ENCODE data around the gene TLE1.

Gene TLE1

DNA sequence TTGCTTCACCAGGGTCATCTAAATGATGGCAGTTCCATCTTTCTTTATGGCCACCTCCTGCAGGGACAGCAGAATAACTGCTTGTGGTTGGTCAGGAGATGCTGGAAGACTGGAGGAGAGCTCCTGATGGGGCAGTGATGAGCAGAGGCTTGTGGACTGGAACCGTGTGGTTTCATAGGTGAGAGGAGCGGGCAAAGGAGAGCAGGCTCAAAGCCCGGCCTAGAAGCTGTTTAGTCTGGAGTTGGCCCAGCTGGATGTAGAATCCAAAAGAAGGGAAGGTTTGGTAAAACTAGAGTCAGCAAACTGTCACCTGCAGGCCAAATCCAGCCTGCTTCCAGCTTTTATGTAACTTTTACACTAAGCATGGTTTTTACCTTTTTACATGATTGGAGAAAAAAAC is 32.9 kb upstream of the TLE1 start:
- Histone ChIP-seq H3K4me3 (ENCODE audit: severe bottlenecking) (no peak overlapping the region), H3K4me1 (ENCODE audit: insufficient read depth, poor library complexity, severe bottlenecking) (no peaks in the 10 kb centered on the region), H3K36me3 (ENCODE audit: low read depth) (no peaks in the 10 kb centered on the region), H3K9me3 (ENCODE audit: severe bottlenecking) (no peaks in the 10 kb centered on the region), H3K27ac (ENCODE audit: poor library complexity, severe bottlenecking) (no peak overlapping the region), H3K27me3 (ENCODE audit: insufficient read depth, poor library complexity, severe bottlenecking) (no peaks in the 10 kb centered on the region)
- DNase-seq (ENCODE audit: low spot score) (no peak), ATAC-seq (ENCODE audit: low read depth) (no peak)
- TF ChIP-seq, protein P1, sequence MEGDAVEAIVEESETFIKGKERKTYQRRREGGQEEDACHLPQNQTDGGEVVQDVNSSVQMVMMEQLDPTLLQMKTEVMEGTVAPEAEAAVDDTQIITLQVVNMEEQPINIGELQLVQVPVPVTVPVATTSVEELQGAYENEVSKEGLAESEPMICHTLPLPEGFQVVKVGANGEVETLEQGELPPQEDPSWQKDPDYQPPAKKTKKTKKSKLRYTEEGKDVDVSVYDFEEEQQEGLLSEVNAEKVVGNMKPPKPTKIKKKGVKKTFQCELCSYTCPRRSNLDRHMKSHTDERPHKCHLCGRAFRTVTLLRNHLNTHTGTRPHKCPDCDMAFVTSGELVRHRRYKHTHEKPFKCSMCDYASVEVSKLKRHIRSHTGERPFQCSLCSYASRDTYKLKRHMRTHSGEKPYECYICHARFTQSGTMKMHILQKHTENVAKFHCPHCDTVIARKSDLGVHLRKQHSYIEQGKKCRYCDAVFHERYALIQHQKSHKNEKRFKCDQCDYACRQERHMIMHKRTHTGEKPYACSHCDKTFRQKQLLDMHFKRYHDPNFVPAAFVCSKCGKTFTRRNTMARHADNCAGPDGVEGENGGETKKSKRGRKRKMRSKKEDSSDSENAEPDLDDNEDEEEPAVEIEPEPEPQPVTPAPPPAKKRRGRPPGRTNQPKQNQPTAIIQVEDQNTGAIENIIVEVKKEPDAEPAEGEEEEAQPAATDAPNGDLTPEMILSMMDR (IDR thresholded peaks at IDR 0.05; ENCODE audit: poor library complexity, severe bottlenecking) = no peak

GRCh38 chr9:81720450-81721086 is 31.2 kb upstream of the TLE1 start:
- Histone ChIP-seq H3K27me3 (ENCODE audit: insufficient read depth, poor library complexity, severe bottlenecking) (no peaks in the 10 kb centered on the region), H3K36me3 (ENCODE audit: low read depth) (no peaks in the 10 kb centered on the region), H3K4me3 (ENCODE audit: severe bottlenecking) (no peak overlapping the region), H3K9me3 (ENCODE audit: severe bottlenecking) (no peaks in the 10 kb centered on the region), H3K27ac (ENCODE audit: poor library complexity, severe bottlenecking) (no peak overlapping the region), H3K4me1 (ENCODE audit: insufficient read depth, poor library complexity, severe bottlenecking) (no peaks in the 10 kb centered on the region)
- TF ChIP-seq, protein P1 (IDR thresholded peaks at IDR 0.05; ENCODE audit: poor library complexity, severe bottlenecking) = no peak
- no peak for DNase-seq (ENCODE audit: low spot score)
- ATAC-seq (ENCODE audit: low read depth) = no peak

DNA sequence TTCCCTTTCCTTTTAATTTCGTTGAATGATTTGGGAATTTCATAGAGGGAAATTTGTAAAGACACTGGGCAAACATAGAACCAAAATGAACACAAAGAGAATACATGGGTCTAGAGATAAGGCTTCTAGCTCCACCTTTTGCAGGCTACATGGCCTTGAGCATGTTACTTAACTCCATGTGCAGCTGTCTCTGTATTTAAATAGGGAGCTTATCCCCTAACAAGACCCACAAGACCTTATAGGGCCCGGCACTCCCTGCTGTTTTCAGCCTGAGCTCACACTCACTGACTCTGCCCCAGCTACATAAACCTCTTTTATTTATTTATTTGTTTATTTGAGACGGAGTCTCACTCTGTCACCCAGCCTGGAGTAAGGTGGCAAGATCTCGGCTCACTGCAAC is 30.6 kb upstream of the TLE1 start:
- TF ChIP-seq, protein P1 (IDR thresholded peaks at IDR 0.05; ENCODE audit: poor library complexity, severe bottlenecking) = no peak
- H3K9me3 ChIP-seq (ENCODE audit: severe bottlenecking) = no peaks in the 10 kb centered on the region
- H3K4me1 ChIP-seq (ENCODE audit: insufficient read depth, poor library complexity, severe bottlenecking) = no peaks in the 10 kb centered on the region
- no peaks in the 10 kb centered on the region for H3K36me3 ChIP-seq (ENCODE audit: low read depth)
- DNase-seq (ENCODE audit: low spot score) (no peak), ATAC-seq (ENCODE audit: low read depth) (no peak)
- H3K27ac ChIP-seq (ENCODE audit: poor library complexity, severe bottlenecking) = no peak overlapping the region
- H3K4me3 ChIP-seq (ENCODE audit: severe bottlenecking) = no peak overlapping the region
- H3K27me3 ChIP-seq (ENCODE audit: insufficient read depth, poor library complexity, severe bottlenecking) = no peaks in the 10 kb centered on the region

- no peak for DNase-seq (ENCODE audit: low spot score)
- ATAC-seq (ENCODE audit: low read depth) = no peak
- TF ChIP-seq, protein P1 (IDR thresholded peaks at IDR 0.05; ENCODE audit: poor library complexity, severe bottlenecking) = no peak
- Histone ChIP-seq H3K27ac (ENCODE audit: poor library complexity, severe bottlenecking) (no peak overlapping the region), H3K27me3 (ENCODE audit: insufficient read depth, poor library complexity, severe bottlenecking) (no peaks in the 10 kb centered on the region), H3K4me3 (ENCODE audit: severe bottlenecking) (no peak overlapping the region), H3K9me3 (ENCODE audit: severe bottlenecking) (no peaks in the 10 kb centered on the region), H3K4me1 (ENCODE audit: insufficient read depth, poor library complexity, severe bottlenecking) (no peaks in the 10 kb centered on the region), H3K36me3 (ENCODE audit: low read depth) (no peaks in the 10 kb centered on the region)
These were observed 28.9 kb upstream of the TLE1 start for GRCh38 chr9:81718244-81718643.

DNA sequence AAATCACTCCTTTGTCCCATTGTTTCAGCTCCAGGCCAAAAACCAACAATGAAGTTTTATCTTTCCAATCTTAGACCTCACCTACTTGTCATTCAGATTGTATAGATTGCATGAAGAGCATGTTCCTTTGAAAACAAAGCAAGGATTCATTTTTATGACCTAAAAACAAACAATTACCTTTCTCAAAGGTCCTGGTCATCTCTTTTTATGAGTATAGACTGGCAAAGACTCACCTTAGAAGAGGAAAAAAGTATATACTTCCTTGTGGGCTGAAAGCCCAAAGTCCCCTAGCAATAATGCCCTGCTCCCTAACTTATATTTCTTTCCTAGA is 28.4 kb upstream of the TLE1 start:
- ATAC-seq (ENCODE audit: low read depth) (no peak), DNase-seq (ENCODE audit: low spot score) (no peak)
- Histone ChIP-seq H3K27ac (ENCODE audit: poor library complexity, severe bottlenecking) (no peak overlapping the region), H3K36me3 (ENCODE audit: low read depth) (no peaks in the 10 kb centered on the region), H3K9me3 (ENCODE audit: severe bottlenecking) (no peaks in the 10 kb centered on the region), H3K4me3 (ENCODE audit: severe bottlenecking) (no peak overlapping the region), H3K4me1 (ENCODE audit: insufficient read depth, poor library complexity, severe bottlenecking) (no peaks in the 10 kb centered on the region), H3K27me3 (ENCODE audit: insufficient read depth, poor library complexity, severe bottlenecking) (no peaks in the 10 kb centered on the region)
- TF ChIP-seq, protein P1 (IDR thresholded peaks at IDR 0.05; ENCODE audit: poor library complexity, severe bottlenecking) = no peak
